Liver (tissue), 9 donors: ENCODE results near the gene FAM83D. TPM values are rescaled to one million over a fixed set of nuclear protein-coding genes. Genes with fewer than 3 reads are reported as not detected.

ENCODE experiments used
- DNase-seq: peaks from one replicate; pipeline ENCODE4 v3.0.0-alpha.2; 2017; ENCODE audit warnings: low spot score
- H3K27ac ChIP-seq, 2 donors: one replicate each; pipeline ENCODE4 v1.7.0; 2013; ENCODE audit warnings: inconsistent platforms in 2 of 2, low read length in 2 of 2, control low read depth in 1 of 2, low read depth in 1 of 2, mild to moderate bottlenecking in 1 of 2
- H3K27me3 ChIP-seq, 4 donors: one replicate each; pipeline versions ENCODE4 v1.6.1 to v1.7.0; 2013; ENCODE audit warnings: low read length in 3 of 4, inconsistent platforms in 1 of 4, mild to moderate bottlenecking in 1 of 4, moderate library complexity in 1 of 4; ENCODE audit not compliant: control insufficient read depth in 4 of 4, insufficient read depth in 4 of 4
- H3K36me3 ChIP-seq, 4 donors: one replicate each; pipeline versions ENCODE4 v1.6.1 to v1.7.0; 2013; ENCODE audit warnings: low read length in 3 of 4, mild to moderate bottlenecking in 3 of 4, low read depth in 1 of 4, moderate library complexity in 1 of 4; ENCODE audit not compliant: control insufficient read depth in 4 of 4, insufficient read depth in 3 of 4
- H3K4me1 ChIP-seq, 4 donors: one replicate each; pipeline versions ENCODE4 v1.6.1 to v1.7.0; 2013; ENCODE audit warnings: low read length in 3 of 4, mild to moderate bottlenecking in 3 of 4, moderate library complexity in 1 of 4; ENCODE audit not compliant: control insufficient read depth in 4 of 4, insufficient read depth in 4 of 4
- H3K4me3 ChIP-seq, 3 donors: one replicate each; pipeline versions ENCODE4 v1.6.1 to v1.7.0; 2013; ENCODE audit warnings: low read length in 3 of 3, control low read depth in 1 of 3, low read depth in 1 of 3, mild to moderate bottlenecking in 1 of 3
- H3K9ac ChIP-seq, 2 donors: one replicate each; pipeline ENCODE4 v1.7.0; 2013; ENCODE audit warnings: low read length in 2 of 2, mild to moderate bottlenecking in 2 of 2, moderate library complexity in 2 of 2, control low read depth in 1 of 2, low read depth in 1 of 2
- H3K9me3 ChIP-seq, 4 donors: one replicate each; pipeline versions ENCODE4 v1.6.1 to v1.7.0; 2013; ENCODE audit warnings: low read length in 3 of 4; ENCODE audit not compliant: control insufficient read depth in 4 of 4
- HNF4A ChIP-seq, 2 donors: conservative IDR thresholded peaks; 2 replicates each; pipeline ENCODE4 v1.6.1; 2016; ENCODE audit warnings: antibody characterized with exemption in 2 of 2, mild to moderate bottlenecking in 2 of 2
- HNF4G ChIP-seq: IDR thresholded peaks from 2 replicates; pipeline ENCODE4 v1.6.1; 2016; ENCODE audit warnings: antibody characterized with exemption
- RAD21 ChIP-seq, 2 donors: IDR thresholded peaks; 2 replicates each; pipeline ENCODE4 v1.6.1; 2016; ENCODE audit warnings: antibody characterized with exemption in 2 of 2, mild to moderate bottlenecking in 2 of 2
- RXRA ChIP-seq, 2 donors: IDR thresholded peaks; 2 replicates each; pipeline ENCODE4 v1.6.1; 2017 to 2018; ENCODE audit warnings: antibody characterized with exemption in 2 of 2, mild to moderate bottlenecking in 1 of 2
- TAF1 ChIP-seq: conservative IDR thresholded peaks from 2 replicates; pipeline ENCODE4 v1.6.1; 2016; ENCODE audit warnings: antibody characterized with exemption, mild to moderate bottlenecking
- YY1 ChIP-seq: IDR thresholded peaks from 2 replicates; pipeline ENCODE4 v1.6.1; 2016; ENCODE audit warnings: antibody characterized with exemption, mild to moderate bottlenecking
- WGBS: extraction: QIAGEN DNeasy Blood & Tissue Kit; methylation state at CpG from one replicate; pipeline ENCODE4 v1.1.7; 2013; 5-methylcytosine and 5-hydroxymethylcytosine counted together
- polyA plus RNA-seq, 2 donors: library from polyadenylated mRNA; stranded (reverse) in 1 of 2; unstranded in 1 of 2; fragments of 200-250 nt in 1 of 2; fragments of >200 nt in 1 of 2; fragmentation: Nextera tagmentation in 1 of 2; extraction: Ambion mirVana in 1 of 2; gene quantifications; one replicate each; pipeline versions ENCODE4 v1.2.1 to v1.2.3, GENCODE V29; 2013 to 2015
- total RNA-seq, 2 donors: library from RNA; depleted of rRNA; stranded (reverse); fragments of >200 nt; gene quantifications; one replicate each; pipeline ENCODE4 v1.2.3, GENCODE V29; 2014
- TF ChIP-seq, protein P1 (sequence below): IDR thresholded peaks from 2 replicates; pipeline ENCODE4 v1.6.1; 2016; ENCODE audit warnings: antibody characterized with exemption
- TF ChIP-seq, protein P2 (sequence below): fragments of 150-350 bp; IDR thresholded peaks from 2 replicates; pipeline ENCODE4 v1.5.1; 2017; ENCODE audit warnings: improper control_type of control experiment, low read depth, low read length; ENCODE audit not compliant: missing input control
- donor health status: healthy.
- donor health status: healthy.
- donor health status: healthy.
- donor health status: healthy.
- donor health status: healthy.

Gene FAM83D
- total and polyA plus RNA-seq, 4 donors, result 1.1 to 28.2 (median 2.7) TPM

DNA sequence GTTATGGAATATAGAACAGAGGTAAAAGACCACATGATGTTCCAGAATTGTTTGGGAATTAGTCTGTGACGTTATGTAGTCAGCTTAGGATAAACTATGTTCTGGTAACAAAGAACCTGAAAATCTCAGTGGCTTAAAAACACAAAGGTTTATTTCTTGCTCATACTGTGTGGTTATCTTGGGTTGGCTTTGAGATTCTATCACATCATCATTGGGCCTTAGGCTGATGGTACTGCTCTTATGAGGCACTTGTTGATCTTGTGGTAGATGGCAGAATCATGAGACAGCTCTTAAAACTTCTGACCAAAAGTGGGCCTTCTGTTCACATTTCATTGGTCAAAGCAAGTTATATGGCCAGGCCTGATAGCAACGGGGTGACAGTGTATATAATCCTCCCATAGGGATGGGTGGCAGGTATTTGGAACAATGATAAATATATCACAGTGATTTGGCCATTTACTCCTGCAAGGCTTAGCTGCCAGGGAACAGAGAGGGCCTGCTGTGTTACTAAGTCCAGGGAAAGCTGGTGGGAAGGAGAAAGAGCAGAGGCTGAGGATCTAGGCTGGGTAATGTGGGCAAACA is 49.4 kb downstream of the FAM83D start:
- Histone ChIP-seq H3K9me3 (no peaks in the 10 kb centered on the region), H3K4me3 (no peak overlapping the region), H3K27me3 (no peaks in the 10 kb centered on the region), H3K9ac (no peak overlapping the region), H3K4me1 (no peaks in the 10 kb centered on the region), H3K27ac (no peak overlapping the region), H3K36me3 (peaks cover 3 to 6% (median 5%) of the 10 kb centered on the region in 4 donors)
- WGBS, result 89% methylated on average over 2 of the region's 2 CpGs
- DNase-seq, result no peak
- no peak for TF ChIP-seq HNF4A (conservative IDR thresholded peaks at IDR 0.05)

DNA sequence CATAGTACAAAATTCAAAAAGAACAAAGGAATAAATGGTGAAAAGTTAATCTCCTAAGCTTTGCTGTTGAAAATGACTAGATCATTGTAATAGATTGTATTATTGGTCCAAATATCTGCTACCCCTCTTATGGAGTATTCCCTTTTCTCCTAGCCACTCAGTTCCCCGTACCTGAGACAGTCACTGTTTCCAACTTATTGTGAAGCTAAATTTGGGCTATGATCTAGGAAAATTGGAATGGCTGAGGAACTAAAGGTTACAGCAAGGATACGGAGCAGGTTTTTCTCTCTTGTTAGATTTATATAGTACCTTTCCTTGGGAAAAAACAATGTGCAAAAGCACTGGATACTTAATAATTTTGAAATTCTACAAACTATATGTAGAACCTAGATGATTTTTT is 53.2 kb downstream of the FAM83D start:
- H3K27ac ChIP-seq, result no peak overlapping the region
- H3K9ac ChIP-seq, result no peak overlapping the region
- no peaks in the 10 kb centered on the region for H3K9me3 ChIP-seq
- TF ChIP-seq RAD21 (IDR thresholded peaks at IDR 0.05), result no peak
- TF ChIP-seq, protein P1, sequence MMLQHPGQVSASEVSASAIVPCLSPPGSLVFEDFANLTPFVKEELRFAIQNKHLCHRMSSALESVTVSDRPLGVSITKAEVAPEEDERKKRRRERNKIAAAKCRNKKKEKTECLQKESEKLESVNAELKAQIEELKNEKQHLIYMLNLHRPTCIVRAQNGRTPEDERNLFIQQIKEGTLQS, result no peak
- no peak for TF ChIP-seq TAF1
- no peak for TF ChIP-seq YY1
- TF ChIP-seq RXRA (IDR thresholded peaks at IDR 0.05), result no peak
- TF ChIP-seq, protein P2, sequence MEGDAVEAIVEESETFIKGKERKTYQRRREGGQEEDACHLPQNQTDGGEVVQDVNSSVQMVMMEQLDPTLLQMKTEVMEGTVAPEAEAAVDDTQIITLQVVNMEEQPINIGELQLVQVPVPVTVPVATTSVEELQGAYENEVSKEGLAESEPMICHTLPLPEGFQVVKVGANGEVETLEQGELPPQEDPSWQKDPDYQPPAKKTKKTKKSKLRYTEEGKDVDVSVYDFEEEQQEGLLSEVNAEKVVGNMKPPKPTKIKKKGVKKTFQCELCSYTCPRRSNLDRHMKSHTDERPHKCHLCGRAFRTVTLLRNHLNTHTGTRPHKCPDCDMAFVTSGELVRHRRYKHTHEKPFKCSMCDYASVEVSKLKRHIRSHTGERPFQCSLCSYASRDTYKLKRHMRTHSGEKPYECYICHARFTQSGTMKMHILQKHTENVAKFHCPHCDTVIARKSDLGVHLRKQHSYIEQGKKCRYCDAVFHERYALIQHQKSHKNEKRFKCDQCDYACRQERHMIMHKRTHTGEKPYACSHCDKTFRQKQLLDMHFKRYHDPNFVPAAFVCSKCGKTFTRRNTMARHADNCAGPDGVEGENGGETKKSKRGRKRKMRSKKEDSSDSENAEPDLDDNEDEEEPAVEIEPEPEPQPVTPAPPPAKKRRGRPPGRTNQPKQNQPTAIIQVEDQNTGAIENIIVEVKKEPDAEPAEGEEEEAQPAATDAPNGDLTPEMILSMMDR, result no peak
- no peaks in the 10 kb centered on the region for H3K27me3 ChIP-seq
- H3K4me1 ChIP-seq, result no peaks in the 10 kb centered on the region
- H3K36me3 ChIP-seq, result peaks cover 2 to 6% (median 3%) of the 10 kb centered on the region in 4 donors
- H3K4me3 ChIP-seq, result no peak overlapping the region
- DNase-seq, result no peak
- 94% methylated on average over 2 of the region's 2 CpGs for WGBS

DNA sequence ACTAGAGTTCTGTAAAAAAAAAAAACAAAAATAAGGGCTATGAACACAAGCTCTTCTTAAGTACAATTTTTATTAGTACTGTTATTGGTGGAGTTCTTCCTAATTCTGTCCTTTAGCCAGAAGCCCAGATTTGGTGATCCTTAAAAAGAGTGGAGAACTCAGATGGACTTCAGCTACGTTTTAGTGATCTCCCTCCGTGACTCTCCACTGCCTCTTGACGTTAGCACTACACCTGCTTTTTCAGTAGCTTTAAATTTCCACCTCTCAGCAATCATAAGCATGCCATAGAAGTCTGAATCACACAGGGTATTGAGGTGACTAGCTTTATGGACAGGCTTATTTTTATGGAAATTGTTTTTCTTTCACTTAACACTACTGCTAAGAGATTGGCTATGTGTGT is 53.6 kb downstream of the FAM83D start:
- Histone ChIP-seq H3K9ac (no peak overlapping the region), H3K27me3 (no peaks in the 10 kb centered on the region), H3K4me1 (peaks cover 0 to 2% (median 0%) of the 10 kb centered on the region in 4 donors), H3K9me3 (no peaks in the 10 kb centered on the region), H3K36me3 (peaks cover 0 to 3% (median 3%) of the 10 kb centered on the region in 4 donors), H3K27ac (no peak overlapping the region), H3K4me3 (no peak overlapping the region)
- DNase-seq, result no peak
- WGBS, result 96% methylated on average over 3 of the region's 3 CpGs
- no peak for TF ChIP-seq HNF4G

DNA sequence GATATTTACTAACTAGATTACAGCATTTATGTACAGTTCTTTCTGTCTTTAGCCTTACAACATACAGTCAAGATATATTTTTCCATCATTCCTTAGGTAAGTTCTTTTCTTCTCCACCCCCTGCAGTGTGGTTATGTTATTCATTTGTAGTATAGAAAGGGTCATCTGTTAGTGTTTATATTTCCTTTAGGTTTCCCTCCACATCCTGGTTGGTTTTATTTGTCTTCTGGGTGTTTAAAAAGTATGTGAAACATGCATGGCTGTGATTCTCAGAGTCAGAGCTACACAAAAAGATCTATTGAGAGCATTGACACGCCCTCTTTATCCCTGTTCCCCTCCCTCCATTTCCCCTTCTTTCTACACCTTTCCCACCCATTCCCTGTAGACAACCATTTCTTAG is 56.1 kb downstream of the FAM83D start:
- H3K4me1 ChIP-seq, result peaks cover 2 to 14% (median 11%) of the 10 kb centered on the region in 4 donors

More for the DNA sequence above, 56.1 kb downstream of the FAM83D start:
- DNase-seq, result no peak
- 90% methylated on average over 1 of the region's 1 CpG for WGBS
- H3K27ac ChIP-seq, result no peak overlapping the region
- TF ChIP-seq, protein P1, result no peak
- TF ChIP-seq RAD21 (IDR thresholded peaks at IDR 0.05), result no peak
- H3K36me3 ChIP-seq, result peaks cover 0 to 3% (median 1%) of the 10 kb centered on the region in 4 donors
- no peak overlapping the region for H3K9ac ChIP-seq
- no peak overlapping the region for H3K4me3 ChIP-seq
- H3K9me3 ChIP-seq, result no peaks in the 10 kb centered on the region
- no peaks in the 10 kb centered on the region for H3K27me3 ChIP-seq
